H1 (cell line): ENCODE results near the gene IFNGR1. TPM values are rescaled to one million over a fixed set of nuclear protein-coding genes. Genes with fewer than 3 reads are reported as not detected.

ENCODE experiments used
- CTCF ChIA-PET: fragments of 300-600 bp; sonication (Branson Sonifier 250); formaldehyde crosslinking; loops from one replicate; lab custom pipeline; 2021; ENCODE audit not compliant: partially characterized antibody; lab: Charles Lee
- POLR2A ChIA-PET: fragments of 300-600 bp; sonication (Branson Sonifier 250); formaldehyde crosslinking; loops from one replicate; lab custom pipeline; 2021; ENCODE audit warnings: inconsistent platforms; ENCODE audit not compliant: partially characterized antibody; lab: Charles Lee
- DNase-seq, 2 experiments: peaks; one replicate each; pipeline versions ENCODE4 v3.0.0 to v3.0.0-alpha.2; 2010 to 2022; ENCODE audit warnings: low spot score in 2 of 2, low read depth in 1 of 2, mixed read lengths in 1 of 2
- FAIRE-seq: peaks from 2 replicates; lab custom pipeline; 2011; peaks lifted over from hg19 to GRCh38; lab: Jason Lieb, UNC
- H2AFZ ChIP-seq: 2 replicates; pipeline ENCODE4 v1.8.1; 2012; ENCODE audit warnings: low read length, inconsistent platforms
- H2AK5ac ChIP-seq: 2 replicates; pipeline ENCODE4 v1.6.1; 2013; ENCODE audit warnings: low read depth, low read length
- H2BK120ac ChIP-seq: replicated peaks from 2 replicates; pipeline ENCODE3; 2013; ENCODE audit warnings: low read depth, low read length, inconsistent platforms
- H2BK12ac ChIP-seq: 2 replicates; pipeline ENCODE4 v1.6.1; 2013; ENCODE audit warnings: low read depth, low read length
- H2BK15ac ChIP-seq: 2 replicates; pipeline ENCODE4 v1.6.1; 2013; ENCODE audit warnings: low read length
- H2BK20ac ChIP-seq: 2 replicates; pipeline ENCODE4 v1.6.1; 2013; ENCODE audit warnings: low read length
- H2BK5ac ChIP-seq: 2 replicates; pipeline ENCODE4 v1.6.1; 2013; ENCODE audit warnings: low read depth, low read length
- H3K14ac ChIP-seq: 2 replicates; pipeline ENCODE4 v1.6.1; 2013; ENCODE audit warnings: inconsistent platforms; ENCODE audit not compliant: insufficient read length
- H3K18ac ChIP-seq: 2 replicates; pipeline ENCODE4 v1.6.1; 2013; ENCODE audit warnings: low read length; ENCODE audit errors: extremely low read depth
- H3K23ac ChIP-seq: 2 replicates; pipeline ENCODE4 v1.6.1; 2013; ENCODE audit warnings: inconsistent platforms; ENCODE audit not compliant: insufficient read length
- H3K23me2 ChIP-seq: 2 replicates; pipeline ENCODE4 v1.6.1; 2013; ENCODE audit warnings: low read depth, low read length
- H3K27ac ChIP-seq: 2 replicates; pipeline ENCODE4 v1.6.1; 2011; ENCODE audit warnings: low read depth, low read length, inconsistent platforms
- H3K27me3 ChIP-seq, 4 experiments: replicated peaks in 1 of 4; 1 replicate in 1 of 4; 2 replicates in 3 of 4; pipeline versions ENCODE4 v1.6.1 to v1.8.1; 2011 to 2013; ENCODE audit warnings: low read length in 3 of 4, mild to moderate bottlenecking in 3 of 4, inconsistent platforms in 2 of 4, mixed read lengths in 2 of 4, moderate library complexity in 1 of 4; ENCODE audit not compliant: control insufficient read depth in 3 of 4, insufficient read depth in 3 of 4; ENCODE audit errors: extremely low read depth in 1 of 4
- H3K36me3 ChIP-seq, 4 experiments: 2 replicates each; pipeline versions ENCODE4 v1.6.1 to v1.8.1; 2011 to 2013; ENCODE audit warnings: mild to moderate bottlenecking in 4 of 4, low read length in 3 of 4, moderate library complexity in 2 of 4, control low read depth in 1 of 4, inconsistent platforms in 1 of 4; ENCODE audit not compliant: insufficient read depth in 4 of 4, control insufficient read depth in 2 of 4
- H3K4ac ChIP-seq: replicated peaks from 2 replicates; pipeline ENCODE3; 2013; ENCODE audit warnings: low read length, low read depth, mixed read lengths, inconsistent platforms; ENCODE audit not compliant: insufficient read length
- H3K4me1 ChIP-seq, 4 experiments: replicated peaks in 1 of 4; 1 replicate in 1 of 4; 2 replicates in 3 of 4; pipeline versions ENCODE4 v1.6.1 to v1.8.1; 2011 to 2013; ENCODE audit warnings: low read length in 3 of 4, inconsistent platforms in 2 of 4, mixed read lengths in 1 of 4; ENCODE audit not compliant: insufficient read depth in 4 of 4, control insufficient read depth in 3 of 4
- H3K4me2 ChIP-seq, 2 experiments: 2 replicates each; pipeline versions ENCODE4 v1.6.1 to v1.8.1; 2011 to 2013; ENCODE audit warnings: low read depth in 2 of 2, low read length in 2 of 2, control low read depth in 1 of 2, inconsistent platforms in 1 of 2, mild to moderate bottlenecking in 1 of 2; ENCODE audit not compliant: insufficient read depth in 1 of 2
- H3K4me3 ChIP-seq, 4 experiments: fragments of 200-600, 300-600 bp in 1 of 4; sonication (generic), shearing (Covaris generic), sonication (Bioruptor Twin) in 1 of 4; 2 replicates each; pipeline versions ENCODE4 v1.5.1 to v1.8.1; 2011 to 2016; ENCODE audit warnings: low read length in 4 of 4, low read depth in 3 of 4, control low read depth in 2 of 4, inconsistent platforms in 2 of 4, mild to moderate bottlenecking in 2 of 4, mixed read lengths in 1 of 4, moderate library complexity in 1 of 4; ENCODE audit not compliant: insufficient read depth in 2 of 4; ENCODE audit errors: extremely low read depth in 1 of 4
- H3K56ac ChIP-seq: replicated peaks from 2 replicates; pipeline ENCODE3; 2013; ENCODE audit warnings: low read depth, mild to moderate bottlenecking, mixed read lengths, low read length, inconsistent platforms; ENCODE audit not compliant: insufficient read length
- H3K79me1 ChIP-seq: 2 replicates; pipeline ENCODE4 v1.6.1; 2013; ENCODE audit warnings: low read depth, low read length, control low read depth
- H3K79me2 ChIP-seq, 2 experiments: 2 replicates each; pipeline versions ENCODE4 v1.6.1 to v1.8.1; 2012 to 2013; ENCODE audit warnings: low read length in 2 of 2, mild to moderate bottlenecking in 2 of 2, inconsistent platforms in 1 of 2; ENCODE audit not compliant: insufficient read depth in 2 of 2, control insufficient read depth in 1 of 2
- H3K9ac ChIP-seq, 4 experiments: replicated peaks in 1 of 4; 1 replicate in 1 of 4; 2 replicates in 3 of 4; pipeline versions ENCODE4 v1.6.1 to v1.8.1; 2011 to 2013; ENCODE audit warnings: low read depth in 3 of 4, low read length in 3 of 4, control low read depth in 2 of 4, mild to moderate bottlenecking in 2 of 4, moderate library complexity in 2 of 4, inconsistent platforms in 1 of 4; ENCODE audit errors: extremely low read depth in 1 of 4
- H3K9me3 ChIP-seq, 2 experiments: 2 replicates each; pipeline versions ENCODE4 v1.6.1 to v1.8.1; 2012 to 2013; ENCODE audit warnings: mild to moderate bottlenecking in 2 of 2, moderate library complexity in 2 of 2, control low read depth in 1 of 2, inconsistent platforms in 1 of 2, low read depth in 1 of 2, low read length in 1 of 2, mixed read lengths in 1 of 2; ENCODE audit not compliant: insufficient read depth in 2 of 2
- H4K20me1 ChIP-seq, 2 experiments: replicated peaks in 1 of 2; 2 replicates each; pipeline versions ENCODE3 to v1.8.1; 2011 to 2013; ENCODE audit warnings: inconsistent platforms in 2 of 2, low read length in 2 of 2, mild to moderate bottlenecking in 1 of 2; ENCODE audit not compliant: insufficient read depth in 2 of 2, control insufficient read depth in 1 of 2
- H4K5ac ChIP-seq: 2 replicates; pipeline ENCODE4 v1.6.1; 2013; ENCODE audit warnings: low read length, low read depth, mixed read lengths, inconsistent platforms; ENCODE audit not compliant: insufficient read length
- H4K8ac ChIP-seq: 2 replicates; pipeline ENCODE4 v1.8.0; 2013; ENCODE audit warnings: mild to moderate bottlenecking, moderate library complexity, low read length, inconsistent platforms; ENCODE audit not compliant: insufficient read depth; ENCODE audit errors: extremely low read depth
- H4K91ac ChIP-seq: replicated peaks from 2 replicates; pipeline ENCODE3; 2013; ENCODE audit warnings: low read length, mixed read lengths, inconsistent platforms; ENCODE audit not compliant: insufficient read length
- BCL11A ChIP-seq, 2 experiments: IDR thresholded peaks; one replicate each; pipeline ENCODE4 v1.6.1; 2011; ENCODE audit warnings: low read depth in 2 of 2, low read length in 2 of 2, mild to moderate bottlenecking in 2 of 2
- CHD1 ChIP-seq: IDR thresholded peaks from 2 replicates; pipeline ENCODE4 v1.6.1; 2012; ENCODE audit warnings: low read depth, low read length, improper control_type of control experiment
- E2F6 ChIP-seq: IDR thresholded peaks from 2 replicates; pipeline ENCODE4 v1.6.1; 2012; ENCODE audit warnings: inconsistent platforms
- EGR1 ChIP-seq: IDR thresholded peaks from 2 replicates; pipeline ENCODE4 v1.6.1; 2011; ENCODE audit warnings: low read depth, low read length, borderline replicate concordance
- NANOG ChIP-seq: IDR thresholded peaks from 2 replicates; pipeline ENCODE4 v1.6.1; 2011; ENCODE audit warnings: low read length, low read depth, mild to moderate bottlenecking, inconsistent platforms; ENCODE audit not compliant: insufficient read depth, poor library complexity, severe bottlenecking
- RBBP5 ChIP-seq: IDR thresholded peaks from 2 replicates; pipeline ENCODE4 v1.7.1; 2012; ENCODE audit warnings: low read depth, mild to moderate bottlenecking, inconsistent platforms, low read length, moderate library complexity, borderline replicate concordance
- ZNF274 ChIP-seq: IDR thresholded peaks from 2 replicates; pipeline ENCODE4 v1.7.0; 2012; ENCODE audit warnings: low read length, borderline replicate concordance; ENCODE audit errors: extremely low read depth
- WGBS, 2 experiments: shearing (Covaris generic) in 1 of 2; methylation state at CpG; one replicate each; pipeline versions ENCODE4 v1.1.6 to v1.1.7; 2013 to 2015; ENCODE audit warnings: low lambda C conversion rate in 2 of 2, mixed read lengths in 2 of 2, inconsistent platforms in 1 of 2, low coverage in 1 of 2, missing lambda C conversion rate in 1 of 2; ENCODE audit not compliant: insufficient replicate concordance in 2 of 2, insufficient coverage in 1 of 2, insufficient read length in 1 of 2; ENCODE audit errors: extremely low coverage in 1 of 2, missing lambda C conversion rate in 1 of 2; 5-methylcytosine and 5-hydroxymethylcytosine counted together
- polyA plus RNA-seq, 7 experiments: library from polyadenylated mRNA; depleted of rRNA in 3 of 7; stranded (reverse) in 5 of 7; unstranded in 2 of 7; fragments of >200 nt in 5 of 7; fragments of 200-250 nt in 2 of 7; gene quantifications; 1 replicate in 5 of 7; 2 replicates in 1 of 7; 4 replicates in 1 of 7; pipeline versions ENCODE4 v1.2.1 to v1.2.3, GENCODE V29; 2011 to 2013; ENCODE audit warnings: missing spikeins in 2 of 7, mixed read lengths in 2 of 7
- total RNA-seq: library from RNA; stranded (reverse); fragmentation: NEBNext Ultra II Directional; extraction: Animal tissue kit (Norgen Biotek cat#: 25700); gene quantifications from 2 replicates; pipeline ENCODE4 v1.2.1, GENCODE V29; 2021

The IFNGR1 gene
- total and polyA plus RNA-seq, 2 of the 8 experiments (the other 6 are each of a cell fraction or from before 2014, with no cell fraction given) = 9.7 to 20.9 TPM

- 13% methylated on average over 13 of the region's 13 CpGs; no CpG with 5 or more reads in 1 of the 2 experiments for WGBS, 2 experiments
- Histone ChIP-seq H4K91ac (no peak overlapping the region), H2AFZ (peak overlapping the region; percentile 65), H3K56ac (no peak overlapping the region), H3K4me1 (peaks cover 7 to 9% (median 7%) of the 10 kb centered on the region in 4 experiments; a peak in 6 of 7 replicates), H2BK15ac (no peak overlapping the region), H2BK12ac (no peak overlapping the region), H2BK120ac (no peak overlapping the region), H4K20me1 (peaks cover 2 to 7% of the 10 kb centered on the region in 2 experiments), H3K4ac (no peak overlapping the region), H3K27me3 (no peaks in the 10 kb centered on the region)
- POLR2A ChIA-PET = interaction anchor here (1.6 kb wide), 1 partner anchor 31 kb away, joined by 3 read pairs; no protein-coding TSS in a partner anchor
- TF ChIP-seq NANOG (no peak), CHD1 (no peak), E2F6 (no peak), RBBP5 (no peak), EGR1 (no peak), ZNF274 (no peak), BCL11A (IDR thresholded peaks at IDR 0.05; ENCODE audit: low read depth in 2 of 2, low read length in 2 of 2) (no peak)
- TF ChIP-seq, all 59 proteins: peak for 0
- no peak overlapping the region for H2BK20ac ChIP-seq
- no peak overlapping the region for H4K8ac ChIP-seq
- DNase-seq (no peak), FAIRE-seq (no peak)
- no peak overlapping the region for H2BK5ac ChIP-seq
- H3K23ac ChIP-seq = no peak overlapping the region
- H3K14ac ChIP-seq = no peak overlapping the region
- peak overlapping the region; percentile 25 for H4K5ac ChIP-seq
- no peak overlapping the region for H3K18ac ChIP-seq
- CTCF ChIA-PET = interaction anchor here (0.6 to 1.3 kb wide), 4 partner anchors 13 to 250 kb away, joined by 3 to 5 read pairs (median 3); no protein-coding TSS in a partner anchor
- peak overlapping the region; percentile 80 to 92 (median 82) for H3K9ac ChIP-seq
- peaks cover 0 to 4% (median 0%) of the 10 kb centered on the region in 4 experiments; a peak in 1 of 8 replicates for H3K36me3 ChIP-seq
- peaks cover 18 to 54% of the 10 kb centered on the region in 2 experiments for H3K79me2 ChIP-seq
- H3K4me3 ChIP-seq = peak overlapping the region; percentile 81 to 91 (median 87)
- H3K23me2 ChIP-seq = 0 out of 2 replicates have a peak, but pooled peaks cover 3% of the 10 kb centered on the region
- peak overlapping the region; percentile 83 to 99 for H3K4me2 ChIP-seq
- peak overlapping the region; percentile 80; the same call in 1 of the 2 replicates for H3K27ac ChIP-seq
- H3K79me1 ChIP-seq = peaks cover 14% of the 10 kb centered on the region
- H3K9me3 ChIP-seq = no peaks in the 10 kb centered on the region
- no peak overlapping the region for H2AK5ac ChIP-seq
Measured at GRCh38 chr6:137218473-137218916, 690 bp downstream of the IFNGR1 start.
